Hepatic stellate cell (primary cell): ENCODE results near the gene USP22.
A peak's percentile ranks its signal among the peaks of the same experiment; 100 is the strongest.
"Not testable (repeated sequence)": the region's sequence is repeated elsewhere in the genome, so short reads cannot be mapped to it uniquely, and the experiment has no call there.

ENCODE experiments used
- DNase-seq: peaks from one replicate; pipeline ENCODE4 v3.0.0; 2011; ENCODE audit warnings: low spot score

The USP22 gene

DNA sequence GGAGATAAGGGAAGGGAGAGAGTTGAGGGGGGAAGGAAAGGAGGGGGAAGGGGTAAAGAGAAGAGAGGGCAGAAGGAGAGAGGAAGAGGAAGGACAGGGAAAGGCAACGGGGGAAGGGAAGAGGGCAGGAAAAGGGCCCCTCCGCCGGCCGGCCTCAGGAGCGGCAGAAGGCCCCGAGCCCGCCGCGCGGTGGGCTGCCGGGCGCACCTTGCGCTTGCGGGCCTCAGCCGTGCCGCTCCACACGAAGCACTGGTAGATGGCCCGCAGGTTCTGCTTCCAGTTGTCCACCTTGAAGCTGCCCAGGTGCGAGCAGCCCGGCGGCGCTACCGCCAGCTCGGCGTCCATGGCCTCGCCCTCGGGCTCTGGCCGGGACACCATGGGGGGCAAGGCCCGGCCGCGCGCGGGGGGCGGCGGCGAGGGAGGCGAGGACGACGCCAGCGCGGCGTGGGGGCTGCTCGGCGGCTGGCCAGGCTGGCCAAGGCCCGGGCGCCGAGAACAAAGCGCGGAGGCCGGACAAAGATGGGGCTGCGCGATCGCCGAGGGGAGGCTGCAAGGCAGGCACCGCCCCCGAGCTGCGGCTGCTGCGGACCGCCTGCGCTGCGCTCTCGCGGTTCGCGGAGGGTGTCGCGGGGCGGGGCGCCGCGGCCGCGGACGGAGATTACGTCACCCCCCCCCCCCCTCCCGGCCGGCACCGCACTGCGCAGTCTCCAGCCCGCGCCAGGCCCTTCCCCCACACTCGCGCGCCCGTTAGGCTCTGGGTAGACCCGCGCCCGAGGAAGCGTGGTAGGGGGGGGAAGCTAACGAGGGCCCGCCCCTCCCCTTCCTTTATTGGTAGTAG, at the start of gene USP22:
Gene USP22 (minus strand): TSS at position 554 of the 838 bp plus-strand sequence. CDS start 176 bp downstream, at position 378.
- peak; percentile 95 for DNase-seq

DNA sequence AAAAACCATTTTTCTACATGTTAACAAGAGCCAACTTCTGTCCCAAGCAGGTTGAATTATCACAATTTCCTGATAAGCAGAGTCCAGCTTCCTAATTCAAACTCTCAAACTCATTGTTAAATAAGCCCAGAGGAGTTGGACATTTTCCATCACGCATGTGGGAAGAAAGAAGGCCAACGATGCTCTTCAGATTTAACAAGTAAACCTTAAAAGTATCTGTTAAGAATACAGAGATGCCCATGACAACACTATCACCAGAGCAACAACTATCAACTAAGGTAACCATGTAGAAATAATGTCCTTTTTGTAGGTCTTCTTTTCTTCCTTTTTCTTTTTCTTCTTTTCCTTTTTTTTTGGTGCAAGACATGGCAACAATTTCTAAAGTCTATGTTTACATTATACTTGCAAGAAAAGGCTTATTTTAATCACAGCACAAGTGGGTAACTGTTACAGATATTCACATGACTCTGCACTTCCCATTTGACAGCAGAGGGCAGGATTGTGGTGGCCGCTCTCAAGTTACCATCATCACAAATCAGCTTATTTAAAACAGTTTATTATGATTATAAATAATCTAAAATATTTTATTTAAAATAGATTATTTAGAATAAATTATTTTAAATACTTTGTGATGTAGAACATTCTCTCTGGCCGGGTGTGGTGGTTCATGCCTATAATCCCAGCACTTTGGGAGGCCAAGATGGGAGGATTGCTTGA, 48.2 kb upstream of the USP22 start:
- DNase-seq = no peak

DNA sequence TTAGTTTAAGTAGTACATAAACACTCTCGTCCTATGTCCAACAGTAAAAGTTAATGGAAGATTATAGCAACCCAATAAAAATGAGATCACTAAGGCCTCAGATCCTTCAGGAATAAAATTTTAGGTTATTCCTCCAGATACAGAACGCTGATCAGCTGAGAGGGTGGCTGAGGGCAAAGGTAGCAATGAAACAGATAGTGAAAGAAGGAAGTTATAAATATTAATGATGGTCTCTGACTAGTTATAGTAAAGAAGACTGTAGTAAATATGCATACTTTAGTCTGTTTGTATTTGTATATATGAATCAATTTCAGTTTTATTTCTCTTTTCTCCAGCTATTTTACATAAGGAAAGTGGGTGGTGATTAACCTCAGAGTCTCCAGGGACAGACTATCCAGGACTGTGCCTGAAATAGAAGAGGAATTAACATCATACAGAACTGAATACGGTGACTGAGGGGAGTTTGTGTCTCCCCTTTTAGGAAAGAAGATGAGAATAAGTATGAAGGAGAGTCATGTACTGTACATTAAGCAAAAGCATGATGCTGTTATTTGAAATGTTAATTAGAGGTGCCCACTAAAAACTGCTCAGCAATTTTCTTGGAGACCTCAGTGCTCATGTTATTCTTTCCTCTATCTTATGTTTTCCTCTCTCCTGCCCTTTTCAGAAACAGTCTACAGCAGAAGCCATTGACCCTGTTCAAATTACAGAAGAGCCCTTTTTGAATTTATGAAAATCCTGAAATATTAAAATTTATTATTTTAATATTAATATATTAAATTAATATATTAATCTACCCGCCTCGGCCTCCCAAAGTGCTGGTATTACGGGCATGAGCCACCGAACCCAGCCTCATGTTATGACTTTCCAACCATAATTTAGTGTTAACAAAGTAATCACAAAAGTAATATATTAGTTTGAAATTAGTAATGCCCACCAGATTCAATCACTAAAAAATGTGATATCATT, 47.4 kb upstream of the USP22 start:
- DNase-seq = no peak

DNA sequence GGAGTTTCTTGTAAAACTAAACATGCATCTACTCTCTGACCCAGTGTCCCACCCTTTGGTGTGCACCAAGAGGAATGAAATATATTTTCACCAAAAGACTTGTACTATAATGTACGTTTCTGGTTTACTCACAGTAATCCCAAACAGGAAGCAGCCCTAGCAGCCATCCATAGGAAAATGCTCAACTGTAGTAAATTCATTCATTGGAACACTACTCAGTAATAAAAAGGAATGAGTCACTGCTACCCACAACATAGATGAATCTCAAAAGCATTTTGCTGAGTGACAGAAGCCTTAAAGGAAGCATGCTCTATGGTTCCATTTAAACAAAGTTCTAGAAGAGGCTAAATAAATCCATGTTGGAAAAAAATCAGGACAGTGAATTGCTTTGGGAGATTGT, 46.3 kb upstream of the USP22 start:
- no peak for DNase-seq

DNA sequence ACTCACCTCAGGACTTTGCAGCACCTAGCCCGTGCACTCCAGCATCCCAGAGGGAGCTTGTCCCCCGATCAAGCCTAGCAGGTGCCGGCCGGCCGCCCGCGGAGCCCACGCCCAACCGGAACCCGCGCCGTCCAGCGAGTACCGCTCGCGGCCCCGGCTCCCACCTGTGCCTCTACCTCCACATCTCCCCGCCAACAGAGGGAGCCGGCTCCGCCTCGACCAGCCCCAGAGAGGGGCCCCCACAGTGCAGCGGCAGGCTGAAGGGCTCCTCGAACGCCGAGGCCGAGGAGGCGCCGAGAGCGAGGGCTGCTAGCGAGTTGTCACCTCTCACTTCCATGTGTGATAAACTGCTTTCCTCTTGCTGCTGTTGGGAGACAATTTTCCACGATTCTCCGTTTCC, 42.9 kb upstream of the USP22 start:
- no peak for DNase-seq

DNA sequence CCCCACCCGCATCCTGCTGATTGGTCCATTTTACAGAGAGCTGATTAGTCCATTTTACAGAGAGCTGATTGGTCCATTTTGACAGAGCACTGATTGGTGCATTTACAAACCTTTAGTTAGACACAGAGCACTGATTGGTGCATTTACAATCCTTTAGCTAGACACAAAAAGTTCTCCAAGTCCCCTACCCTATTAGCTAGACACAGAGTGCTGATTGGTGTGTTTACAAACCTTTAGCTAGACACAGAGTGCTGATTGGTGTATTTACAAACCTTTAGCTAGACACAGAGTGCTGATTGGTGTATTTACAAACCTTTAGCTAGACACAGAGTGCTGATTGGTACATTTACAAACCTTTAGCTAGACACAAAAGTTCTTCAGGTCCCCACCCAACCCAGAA, 42.5 kb upstream of the USP22 start:
- DNase-seq = not testable (repeated sequence)

DNA sequence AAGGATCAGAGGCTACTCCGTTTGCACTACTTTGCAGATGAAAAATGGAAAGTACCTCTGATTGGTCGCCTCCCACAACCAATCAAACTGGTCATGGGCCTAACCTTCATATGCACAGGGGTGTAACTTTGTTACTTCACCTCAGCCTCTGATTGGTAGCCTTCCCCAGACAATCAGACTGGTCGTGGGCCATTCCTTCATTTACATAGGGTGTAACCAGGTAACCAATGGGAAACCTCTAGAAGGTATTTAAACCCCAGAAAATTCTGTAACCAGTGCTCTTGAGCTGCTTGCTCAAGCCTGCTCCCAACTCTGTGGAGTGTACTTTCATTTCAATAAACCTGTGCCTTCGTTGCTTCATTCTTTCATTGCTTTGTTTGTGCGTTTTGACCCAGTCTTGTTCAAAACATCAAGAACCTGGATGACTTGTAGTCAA, 39.2 kb upstream of the USP22 start:
- DNase-seq = no peak

DNA sequence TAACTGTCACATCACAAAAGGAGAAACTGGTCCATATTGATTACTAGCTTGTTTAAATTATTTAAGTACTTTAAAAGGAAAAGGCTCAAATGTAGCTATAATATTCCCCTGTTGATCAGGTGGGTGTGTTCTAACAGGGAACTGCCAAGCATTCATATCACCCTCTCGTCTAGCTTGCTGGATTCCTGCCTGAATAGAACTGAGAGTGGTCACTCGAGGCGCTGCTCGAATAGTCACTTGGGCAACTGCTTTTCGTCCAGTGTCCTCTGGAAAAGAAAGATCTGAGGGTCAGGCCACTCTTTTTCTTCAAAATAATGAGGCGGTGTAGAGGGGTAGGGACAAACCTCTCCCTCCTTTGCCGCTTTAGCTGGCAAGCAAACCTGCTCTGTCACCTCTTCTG, 36.4 kb upstream of the USP22 start:
- DNase-seq = no peak

DNA sequence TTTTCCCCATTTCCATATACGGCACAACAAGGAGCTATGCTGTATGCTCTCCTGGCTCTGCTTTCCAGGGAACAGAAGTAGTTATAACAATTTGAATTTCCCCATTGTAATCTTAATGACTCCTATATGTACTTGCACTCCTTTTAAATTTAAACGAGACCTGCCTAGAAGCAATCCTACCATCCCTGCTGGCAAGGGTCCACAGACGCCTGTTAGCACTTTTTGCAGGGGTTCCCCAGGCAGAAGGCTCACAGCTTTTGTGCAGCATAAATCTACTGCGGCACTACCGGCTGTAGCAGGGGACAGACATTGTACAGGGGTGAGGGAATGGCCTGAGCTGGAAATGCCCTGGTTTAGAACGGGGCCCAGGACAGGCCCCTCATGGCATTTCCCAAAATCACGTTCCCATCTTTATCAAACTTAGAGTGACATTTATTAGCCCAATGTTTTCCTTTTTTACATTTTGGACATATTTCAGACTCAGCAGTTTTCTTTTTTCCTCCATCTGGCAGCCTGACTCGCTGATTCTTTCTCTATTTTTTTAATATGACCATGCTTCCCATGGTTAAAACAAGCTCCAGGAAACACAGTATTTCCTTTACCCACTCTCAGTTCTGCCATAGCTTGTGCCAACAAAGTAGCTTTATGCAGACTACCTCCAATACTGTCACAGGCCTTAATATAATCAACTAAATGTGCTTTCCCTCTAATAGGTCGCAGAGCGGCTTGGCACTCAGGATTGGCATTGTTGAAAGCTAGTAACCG, 35.4 kb upstream of the USP22 start:
- no peak for DNase-seq

DNA sequence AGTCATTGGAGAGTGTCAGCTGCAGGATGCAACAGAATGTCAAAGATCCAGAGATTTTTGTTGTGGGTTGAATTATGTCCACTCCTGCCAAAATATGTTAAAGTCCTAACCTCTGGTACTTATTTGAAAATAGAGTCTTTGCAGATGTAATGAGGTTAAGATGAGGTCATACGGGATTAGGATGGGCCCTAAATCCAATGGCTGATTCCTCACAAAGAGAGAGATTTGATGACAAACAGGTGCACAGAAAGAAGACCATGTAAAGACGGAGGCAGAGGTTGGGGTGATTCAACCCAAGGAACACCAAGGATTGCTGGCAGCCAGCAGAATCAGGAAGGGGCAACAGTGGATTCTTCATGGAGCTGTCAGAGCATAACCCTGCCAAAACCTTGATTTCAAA, 34.5 kb upstream of the USP22 start:
- DNase-seq = no peak

DNA sequence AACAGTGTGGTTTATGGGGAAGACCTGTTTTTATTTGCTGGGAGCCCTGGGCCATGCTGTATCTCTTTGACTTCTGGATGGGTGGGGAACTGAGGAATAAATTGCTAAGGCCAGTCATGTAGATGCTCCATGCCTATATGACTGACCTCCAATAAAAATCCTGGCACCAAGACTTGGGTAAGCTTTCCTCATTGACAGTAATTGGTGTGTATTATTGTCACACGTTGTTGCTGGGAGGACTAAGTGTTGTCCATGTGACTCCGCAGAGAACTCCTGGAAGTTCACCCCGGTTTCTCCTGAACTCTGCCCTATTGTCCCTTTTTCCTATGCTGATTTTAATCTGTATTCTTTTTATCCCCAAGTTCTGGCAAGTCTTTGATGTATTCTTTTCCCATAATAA, 33.4 kb upstream of the USP22 start:
- no peak for DNase-seq

DNA sequence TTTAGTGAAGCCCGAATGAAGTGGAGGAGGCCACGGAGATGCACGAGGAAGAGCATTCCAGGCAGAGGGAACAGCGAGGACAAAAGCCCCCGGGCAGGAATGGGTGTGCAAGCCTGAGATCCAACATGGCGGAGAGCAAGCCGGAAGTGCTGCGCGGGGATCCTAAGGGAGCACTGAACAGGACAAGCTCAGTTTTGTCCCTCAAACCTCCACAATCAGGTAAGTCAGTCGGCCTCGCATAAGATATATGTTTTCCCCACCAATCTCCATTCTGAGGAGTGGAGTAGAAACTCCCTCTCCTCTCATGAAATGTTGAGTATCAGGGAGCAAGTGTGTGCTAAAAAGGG, 32.9 kb upstream of the USP22 start:
- no peak for DNase-seq

DNA sequence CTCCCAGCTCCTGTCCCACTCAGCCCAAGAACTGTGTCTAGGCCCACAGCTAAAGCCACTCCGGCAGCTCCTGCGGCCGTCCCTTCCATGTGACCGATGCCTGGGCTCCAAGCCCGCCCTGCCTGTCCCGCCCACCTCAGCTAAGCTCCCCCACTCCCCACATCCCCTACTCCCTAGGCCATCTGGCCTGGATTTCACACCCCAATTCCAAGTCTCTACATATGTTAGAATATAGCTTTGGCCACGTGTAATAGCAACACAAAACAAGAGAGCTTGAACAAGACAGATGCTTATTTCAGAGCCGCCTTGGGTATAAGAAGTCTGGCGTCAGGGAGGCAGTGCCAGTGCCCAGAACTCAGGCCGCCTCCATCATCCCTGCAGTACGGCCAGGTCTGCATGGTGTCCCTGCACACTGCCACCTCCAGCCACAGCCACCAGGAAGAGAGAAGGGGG, 30.0 kb upstream of the USP22 start:
- DNase-seq = no peak

DNA sequence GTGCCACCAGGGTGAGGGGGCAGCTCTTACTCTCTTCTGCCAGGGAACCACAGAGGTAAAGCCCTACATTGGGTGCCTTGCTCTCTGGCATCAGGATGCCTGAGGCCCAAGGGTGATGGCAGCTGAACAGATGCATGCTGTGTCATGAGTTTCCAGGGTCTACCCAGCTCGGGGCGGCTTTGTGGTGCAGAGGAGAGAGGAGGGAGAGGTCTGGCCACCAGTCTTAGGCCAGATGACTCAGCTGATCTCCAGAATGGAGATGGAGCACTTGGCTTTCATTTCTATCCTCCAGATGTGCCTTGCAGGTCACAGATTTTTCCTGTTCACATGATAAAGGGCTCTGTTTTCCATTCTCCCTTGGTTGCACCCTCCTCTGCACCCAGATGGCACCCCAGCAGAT, 23.6 kb upstream of the USP22 start:
- DNase-seq = no peak

DNA sequence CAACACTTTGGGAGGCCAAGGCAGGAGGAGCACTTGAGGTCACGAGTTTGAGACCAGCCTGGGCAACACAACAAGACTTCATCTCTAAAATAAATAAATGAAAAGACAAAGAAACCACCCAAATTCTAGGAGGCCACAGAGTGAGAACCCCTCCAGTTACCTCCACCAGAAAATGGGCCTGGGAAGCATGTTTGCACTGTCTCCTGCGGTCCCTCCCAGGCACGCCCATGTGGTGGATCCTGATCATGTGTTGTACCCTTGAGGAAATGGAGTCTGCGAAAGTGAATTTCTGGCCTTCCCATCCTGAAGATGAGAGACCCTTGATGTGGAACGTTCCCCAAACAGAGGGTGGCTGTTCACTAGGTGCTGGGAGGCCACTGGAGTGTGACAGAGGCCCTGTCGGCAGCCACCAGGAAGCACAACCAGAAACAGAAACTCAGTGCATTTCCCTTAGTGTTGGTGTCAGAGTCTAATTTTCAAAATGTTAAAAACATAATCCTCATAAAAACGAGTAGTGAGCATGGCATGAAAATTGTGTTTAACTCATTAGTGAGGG, 19.2 kb upstream of the USP22 start:
- no peak for DNase-seq

DNA sequence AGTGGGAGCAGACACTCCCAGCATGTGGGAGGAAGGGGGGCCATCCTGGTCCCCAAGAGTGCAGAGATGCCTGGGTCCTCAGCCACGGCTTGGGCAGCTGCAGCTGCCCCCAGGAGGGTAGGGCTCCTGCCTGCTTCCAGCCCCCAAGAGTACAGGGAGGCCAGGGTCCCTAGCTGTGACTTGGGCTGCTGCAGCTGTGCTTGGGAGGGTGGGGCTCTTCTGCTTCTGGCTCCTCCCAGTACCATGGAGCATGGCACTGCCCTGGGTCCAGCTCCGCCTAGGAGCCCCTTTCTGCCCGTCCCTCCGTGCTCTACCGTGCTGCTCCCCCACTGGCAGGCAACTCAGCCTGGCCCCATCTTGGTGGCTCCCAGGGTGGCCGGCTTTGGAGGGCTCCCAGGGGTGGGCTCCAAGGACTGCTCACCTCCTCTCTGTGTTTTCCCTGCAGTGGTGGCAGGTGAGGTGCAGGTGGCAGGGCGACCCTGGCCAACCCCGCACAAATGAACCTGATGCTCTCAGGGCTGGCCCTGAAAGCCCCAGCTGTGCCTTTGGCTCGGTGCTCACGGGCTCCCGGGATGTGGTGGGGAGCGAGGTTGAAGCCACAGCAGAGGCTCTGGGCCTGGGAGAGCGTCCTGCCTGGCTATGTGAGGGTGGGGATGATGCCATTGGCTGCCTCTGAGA, 18.5 kb upstream of the USP22 start:
- DNase-seq = no peak

DNA sequence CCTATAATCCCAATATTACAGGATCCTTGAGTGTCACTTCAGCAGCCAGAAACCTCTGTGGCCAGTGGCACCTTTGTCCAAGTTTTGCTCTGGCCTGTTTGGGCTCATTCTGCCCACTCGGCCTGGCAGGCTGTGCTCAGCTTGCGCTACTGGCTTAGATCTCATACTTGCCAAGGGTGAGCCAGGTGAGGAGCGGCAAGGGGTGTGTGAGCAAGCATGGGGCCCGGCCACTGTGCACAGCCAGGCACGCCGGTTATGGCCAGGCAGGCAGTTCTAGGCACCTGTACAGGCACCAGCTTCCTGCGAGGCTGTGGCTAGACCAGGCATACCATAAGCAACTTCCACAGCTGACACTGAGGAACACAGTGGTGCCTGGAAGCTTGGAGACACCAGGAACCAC, 16.9 kb upstream of the USP22 start:
- no peak for DNase-seq

DNA sequence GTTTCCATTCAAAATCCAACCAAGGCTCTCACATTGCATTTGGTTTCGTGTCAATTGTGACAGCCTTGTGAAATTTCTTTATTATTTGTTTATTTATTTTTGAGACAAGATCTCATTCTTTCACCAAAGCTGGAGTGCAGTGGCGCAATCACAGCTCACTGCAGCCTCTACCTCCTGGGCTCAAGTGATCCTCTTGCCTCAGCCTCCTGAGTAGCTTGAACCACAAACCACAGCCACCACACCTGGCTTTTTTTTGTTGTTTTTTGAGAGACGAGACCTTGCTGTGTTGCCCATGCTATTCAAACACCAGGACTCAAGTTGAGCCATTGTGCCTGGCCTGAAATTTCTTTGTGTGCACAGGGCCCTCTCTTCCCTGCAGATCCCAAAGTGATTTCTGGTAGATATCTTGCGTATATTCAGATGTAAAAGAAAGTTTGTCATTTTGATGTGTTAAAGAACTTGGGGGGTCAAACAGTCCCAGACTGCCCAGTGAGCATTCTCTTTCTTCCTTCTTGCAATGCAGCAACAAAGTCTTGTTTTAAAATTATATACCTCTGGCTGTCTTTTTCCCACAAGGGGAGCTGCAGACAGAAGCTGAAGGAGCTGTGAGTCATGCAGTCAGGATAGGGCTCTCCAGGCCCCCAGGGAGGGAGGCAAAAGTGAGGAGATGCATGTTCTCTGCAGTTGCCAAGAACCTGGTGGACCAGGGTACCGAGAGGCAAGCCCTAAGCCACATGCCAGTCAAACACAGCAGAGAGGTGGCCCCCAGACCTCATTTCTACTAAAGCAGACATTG, 15.5 kb upstream of the USP22 start:
- DNase-seq = peak; percentile 75

DNA sequence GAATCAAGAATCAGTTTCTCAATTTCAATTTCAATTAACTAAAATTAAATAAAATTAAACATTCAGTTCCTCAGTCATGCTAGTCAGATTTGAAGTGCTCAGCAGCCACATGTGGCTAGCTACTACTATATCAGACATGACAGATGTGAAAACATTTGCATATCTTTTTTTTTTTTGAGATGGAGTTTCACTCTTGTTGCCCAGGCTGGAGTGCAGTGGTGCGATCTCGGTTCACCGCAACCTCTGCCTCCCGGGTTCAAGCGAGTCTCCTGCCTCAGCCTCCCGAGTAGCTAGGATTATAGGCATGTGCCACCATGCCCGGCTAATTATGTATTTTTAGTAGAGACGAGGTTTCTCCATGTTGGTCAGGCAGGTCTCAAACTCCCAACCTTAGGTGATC, 10.2 kb upstream of the USP22 start:
- DNase-seq = not testable (repeated sequence)

DNA sequence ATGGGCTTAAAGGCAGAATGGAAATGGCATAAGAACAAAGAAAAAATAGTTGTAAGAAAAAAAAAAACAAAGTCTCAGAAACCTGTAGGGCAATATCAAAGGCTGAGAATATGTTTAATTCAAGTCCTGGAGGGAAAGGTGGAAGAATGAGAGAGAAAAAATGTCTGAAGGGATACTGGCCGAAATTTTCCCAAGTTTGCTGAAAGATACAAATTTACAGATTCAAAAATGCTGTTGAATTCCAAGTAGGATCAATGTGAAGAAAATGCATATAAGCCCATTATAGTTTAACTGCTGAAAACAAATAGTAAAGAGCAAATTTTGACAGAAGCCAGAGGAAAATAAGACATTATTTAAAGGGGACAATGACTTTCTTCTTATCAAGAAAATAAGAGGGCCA, 6.6 kb upstream of the USP22 start:
- DNase-seq = no peak
